Colonic mucosa (tissue), 4 donors: ENCODE results near the gene CDH15. TPM values are rescaled to one million over a fixed set of nuclear protein-coding genes. Genes with fewer than 3 reads are reported as not detected.
"Not testable (repeated sequence)": the region's sequence is repeated elsewhere in the genome, so short reads cannot be mapped to it uniquely, and the experiment has no call there.

ENCODE experiments used
- DNase-seq: peaks from one replicate; pipeline ENCODE4 v3.0.0-alpha.2; 2020
- H3K27ac ChIP-seq: fragments of 200-600 bp; one replicate; pipeline ENCODE4 v1.8.0; 2021
- H3K27me3 ChIP-seq: fragments of 200-600 bp; one replicate; pipeline ENCODE4 v1.8.0; 2021
- H3K36me3 ChIP-seq: fragments of 200-600 bp; one replicate; pipeline ENCODE4 v1.8.0; 2021
- H3K4me1 ChIP-seq: fragments of 200-600 bp; one replicate; pipeline ENCODE4 v1.8.0; 2021; ENCODE audit warnings: mild to moderate bottlenecking
- H3K4me3 ChIP-seq: fragments of 200-600 bp; one replicate; pipeline ENCODE4 v1.8.0; 2021
- H3K9ac ChIP-seq, 2 donors: one replicate each; pipeline ENCODE4 v1.7.0; 2013; ENCODE audit warnings: control low read depth in 2 of 2, low read depth in 2 of 2, low read length in 2 of 2
- H3K9me3 ChIP-seq: fragments of 200-600 bp; one replicate; pipeline ENCODE4 v1.8.0; 2021
- CTCF ChIP-seq: fragments of 200-600 bp; IDR thresholded peaks from one replicate; pipeline ENCODE4 v1.8.0; 2022; ENCODE audit warnings: antibody characterized with exemption, mild to moderate bottlenecking
- intact Hi-C: fragments of 100-400 bp; cut with DNase I; formaldehyde crosslinking; loops from one replicate; pipeline ENCODE4 v1.14.1; 2022
- total RNA-seq, 2 donors: library from RNA; stranded (reverse); fragmentation: NEBNext Ultra II Directional in 1 of 2; extraction: Animal tissue kit (Norgen Biotek cat#: 25700) in 1 of 2; gene quantifications; one replicate each; pipeline ENCODE4 v1.2.1, GENCODE V29; 2021
- donor health status: healthy.
- donor health status: DM: no; HTN: no; CAD: no.
- donor health status: DM: no; HTN: no; CAD: no.

Gene CDH15
- total RNA-seq, 2 donors from 2014 or later = not detected

- H3K9me3 ChIP-seq = no peaks in the 10 kb centered on the region
- no peak overlapping the region for H3K27ac ChIP-seq
- no peak overlapping the region for H3K4me3 ChIP-seq
- no peak for TF ChIP-seq CTCF
- no peak for DNase-seq
- no peaks in the 10 kb centered on the region for H3K36me3 ChIP-seq
- no peak overlapping the region for H3K9ac ChIP-seq
- H3K4me1 ChIP-seq = no peaks in the 10 kb centered on the region
- intact Hi-C loops = no loop called here
- H3K27me3 ChIP-seq = no peaks in the 10 kb centered on the region
These were observed 66.2 kb downstream of the CDH15 start for GRCh38 chr16:89237733-89238132.

GRCh38 chr16:89241187-89242007, 69.8 kb downstream of the CDH15 start:
- Histone ChIP-seq H3K9me3 (no peaks in the 10 kb centered on the region), H3K4me1 (no peaks in the 10 kb centered on the region), H3K27ac (peak overlapping the region; percentile 97), H3K27me3 (no peaks in the 10 kb centered on the region), H3K36me3 (no peaks in the 10 kb centered on the region), H3K4me3 (peak overlapping the region; percentile 74), H3K9ac (peak overlapping the region; percentile 85 to 88)
- peak; percentile 71 for DNase-seq
- TF ChIP-seq CTCF = no peak
- intact Hi-C loops = no loop called here

GRCh38 chr16:89242795-89243200, 71.2 kb downstream of the CDH15 start:
- intact Hi-C loops = no loop called here
- no peak for TF ChIP-seq CTCF

GRCh38 chr16:89243664-89244063, 72.1 kb downstream of the CDH15 start:
- Histone ChIP-seq H3K9me3 (no peaks in the 10 kb centered on the region), H3K4me3 (no peak overlapping the region), H3K27me3 (no peaks in the 10 kb centered on the region), H3K36me3 (no peaks in the 10 kb centered on the region), H3K9ac (no peak overlapping the region), H3K27ac (no peak overlapping the region), H3K4me1 (peaks cover 3% of the 10 kb centered on the region)
- intact Hi-C loops = no loop called here
- no peak for TF ChIP-seq CTCF
- no peak for DNase-seq

More at GRCh38 chr16:89242795-89243200, 71.2 kb downstream of the CDH15 start:
- H3K36me3 ChIP-seq = no peaks in the 10 kb centered on the region
- H3K4me3 ChIP-seq = no peak overlapping the region
- no peak overlapping the region for H3K27ac ChIP-seq
- peak; percentile 37 for DNase-seq
- H3K9me3 ChIP-seq = no peaks in the 10 kb centered on the region
- no peak overlapping the region for H3K9ac ChIP-seq
- H3K27me3 ChIP-seq = no peaks in the 10 kb centered on the region
- H3K4me1 ChIP-seq = peaks cover 3% of the 10 kb centered on the region

GRCh38 chr16:89244264-89244663, 72.7 kb downstream of the CDH15 start:
- H3K27me3 ChIP-seq, H3K36me3 ChIP-seq, H3K4me3 ChIP-seq, intact Hi-C loops, H3K9me3 ChIP-seq, DNase-seq, H3K27ac ChIP-seq, H3K9ac ChIP-seq, H3K4me1 ChIP-seq: not testable (repeated sequence)

GRCh38 chr16:89244754-89245153, 73.2 kb downstream of the CDH15 start:
- no peak overlapping the region for H3K9ac ChIP-seq
- intact Hi-C loops = no loop called here
- no peak for TF ChIP-seq CTCF
- no peaks in the 10 kb centered on the region for H3K9me3 ChIP-seq
- no peak overlapping the region for H3K4me3 ChIP-seq
- no peaks in the 10 kb centered on the region for H3K27me3 ChIP-seq
- no peak for DNase-seq
- no peaks in the 10 kb centered on the region for H3K36me3 ChIP-seq
- H3K27ac ChIP-seq = no peak overlapping the region
- peaks cover 3% of the 10 kb centered on the region for H3K4me1 ChIP-seq
